HCT116 (cell line): Measurements from ENCODE around the gene DIP2C. TPM values are rescaled to one million over a fixed set of nuclear protein-coding genes. Genes with fewer than 3 reads are reported as not detected.

Experiments used
- ATAC-seq: fragments of 200-7000 bp; cut with Tn5 transposase; 2 replicates; pipeline ENCODE4 v1.9.1; 2020; ENCODE audit warnings: mild to moderate bottlenecking, moderate library complexity
- BruUV-seq: library from RNA; stranded (reverse); fragments of 400-500 nt; replicated peaks from 2 replicates; lab custom pipeline; 2021; lab: Mats Ljungman, UMichigan
- CTCF ChIA-PET: fragments of 300-600 bp; sonication (Branson Sonifier 250); formaldehyde crosslinking; loops from one replicate; lab custom pipeline; 2021; ENCODE audit warnings: antibody characterized with exemption; lab: Charles Lee
- POLR2A ChIA-PET: fragments of 300-600, 350-600 bp; sonication (Branson Sonifier 250); formaldehyde crosslinking; loops from one replicate; lab custom pipeline; 2021; ENCODE audit warnings: antibody characterized with exemption; lab: Charles Lee
- RAD21 ChIA-PET, 2 experiments: fragments of 300-600 bp; sonication (Branson Sonifier 250); formaldehyde crosslinking; loops; one replicate each; lab custom pipeline; 2023; ENCODE audit warnings: low total read pairs in 2 of 2; ENCODE audit not compliant: uncharacterized antibody in 2 of 2, unreplicated experiment in 2 of 2, low non-redundant PET in 1 of 2; lab: Charles Lee
- DNase-seq: peaks from one replicate; pipeline ENCODE4 v3.0.0-alpha.2; 2010; ENCODE audit warnings: low read depth, low spot score
- H2AFZ ChIP-seq: fragments of 200-600 bp; shearing (Covaris generic), sonication (generic); 2 replicates; pipeline ENCODE4 v1.6.1; 2017; ENCODE audit warnings: low read depth, mixed run types, mixed read lengths, antibody characterized with exemption, low read length; ENCODE audit not compliant: poor library complexity, severe bottlenecking
- H3K27ac ChIP-seq: 2 replicates; pipeline ENCODE4 v1.5.1; 2012; ENCODE audit warnings: low read depth, low read length
- H3K27me3 ChIP-seq: fragments of 200-600 bp; sonication (generic); 2 replicates; pipeline ENCODE4 v1.6.1; 2016; ENCODE audit warnings: mixed run types, low read length, mixed read lengths; ENCODE audit not compliant: insufficient read depth
- H3K36me3 ChIP-seq, 2 experiments: fragments of 200-500 bp in 1 of 2; fragments of 200-600 bp in 1 of 2; sonication (Bioruptor generic) in 1 of 2; sonication (generic) in 1 of 2; 2 replicates each; pipeline versions ENCODE4 v1.5.1 to v1.6.1; 2014 to 2016; ENCODE audit warnings: low read length in 2 of 2, inconsistent platforms in 1 of 2, mixed read lengths in 1 of 2, mixed run types in 1 of 2; ENCODE audit not compliant: insufficient read depth in 2 of 2, control insufficient read depth in 1 of 2
- H3K4me1 ChIP-seq, 2 experiments: fragments of 200-600 bp in 1 of 2; sonication (generic) in 1 of 2; 2 replicates each; pipeline versions ENCODE4 v1.5.1 to v1.6.1; 2012 to 2017; ENCODE audit warnings: low read length in 2 of 2, inconsistent platforms in 1 of 2, mild to moderate bottlenecking in 1 of 2, mixed read lengths in 1 of 2, mixed run types in 1 of 2, moderate library complexity in 1 of 2; ENCODE audit not compliant: insufficient read depth in 2 of 2, control insufficient read depth in 1 of 2
- H3K4me2 ChIP-seq: fragments of 200-600 bp; sonication (generic); 2 replicates; pipeline ENCODE4 v1.6.1; 2017; ENCODE audit warnings: mixed run types, low read length, mixed read lengths
- H3K4me3 ChIP-seq, 2 experiments: fragments of 200-600 bp in 1 of 2; sonication (generic) in 1 of 2; replicated peaks in 1 of 2; 2 replicates each; pipeline ENCODE4 v1.5.1; 2011 to 2016; ENCODE audit warnings: low read length in 2 of 2, control low read depth in 1 of 2, low read depth in 1 of 2, mild to moderate bottlenecking in 1 of 2, mixed read lengths in 1 of 2, mixed run types in 1 of 2
- H3K79me2 ChIP-seq: fragments of 200-600 bp; sonication (generic); 2 replicates; pipeline ENCODE4 v1.6.1; 2017; ENCODE audit warnings: mild to moderate bottlenecking, mixed run types, low read length, moderate library complexity, mixed read lengths; ENCODE audit not compliant: insufficient read depth
- H3K9ac ChIP-seq: fragments of 200-600 bp; sonication (generic); 2 replicates; pipeline ENCODE4 v1.6.1; 2016; ENCODE audit warnings: low read length, mixed read lengths
- H3K9me2 ChIP-seq: fragments of 200-600 bp; sonication (generic), shearing (Covaris generic); 2 replicates; pipeline ENCODE4 v1.6.1; 2017; ENCODE audit warnings: mixed run types, mild to moderate bottlenecking, moderate library complexity; ENCODE audit not compliant: insufficient read depth
- H3K9me3 ChIP-seq, 2 experiments: fragments of 200-500 bp in 1 of 2; fragments of 200-600 bp in 1 of 2; sonication (Bioruptor generic) in 1 of 2; sonication (generic) in 1 of 2; 2 replicates each; pipeline ENCODE4 v1.6.1; 2014 to 2017; ENCODE audit warnings: low read length in 2 of 2, mixed read lengths in 2 of 2, inconsistent platforms in 1 of 2, low read depth in 1 of 2, mild to moderate bottlenecking in 1 of 2, mixed run types in 1 of 2, moderate library complexity in 1 of 2; ENCODE audit not compliant: control insufficient read depth in 1 of 2, insufficient read depth in 1 of 2
- H4K20me1 ChIP-seq: fragments of 200-600 bp; sonication (generic), shearing (Covaris generic); 2 replicates; pipeline ENCODE4 v1.6.1; 2017; ENCODE audit warnings: mixed run types, mild to moderate bottlenecking, moderate library complexity; ENCODE audit not compliant: insufficient read depth
- CBX3 ChIP-seq: IDR thresholded peaks from 2 replicates; pipeline ENCODE4 v1.6.1; 2012; ENCODE audit warnings: low read depth
- CEBPB ChIP-seq: IDR thresholded peaks from 2 replicates; pipeline ENCODE4 v1.6.1; 2012; ENCODE audit warnings: low read depth
- EGR1 ChIP-seq: IDR thresholded peaks from 2 replicates; pipeline ENCODE4 v1.6.1; 2012; ENCODE audit warnings: low read depth
- ELF1 ChIP-seq: IDR thresholded peaks from 2 replicates; pipeline ENCODE4 v1.6.1; 2012; ENCODE audit warnings: low read depth, borderline replicate concordance
- EZH2 ChIP-seq: fragments of 200-600 bp; sonication (generic); IDR thresholded peaks from 2 replicates; pipeline ENCODE4 v1.6.1; 2017; ENCODE audit warnings: antibody characterized with exemption, mixed run types
- EZH2phosphoT487 ChIP-seq: fragments of 200-600 bp; IDR thresholded peaks from 2 replicates; pipeline ENCODE4 v1.6.1; 2018; ENCODE audit warnings: antibody characterized with exemption, borderline replicate concordance
- FOSL1 ChIP-seq: IDR thresholded peaks from 2 replicates; pipeline ENCODE4 v1.6.1; 2012; ENCODE audit warnings: low read depth
- POLR2AphosphoS5 ChIP-seq: IDR thresholded peaks from 2 replicates; pipeline ENCODE4 v1.6.1; 2011; ENCODE audit warnings: mild to moderate bottlenecking, low read depth, low read length, moderate library complexity
- RAD21 ChIP-seq: IDR thresholded peaks from 2 replicates; pipeline ENCODE4 v1.6.1; 2012; ENCODE audit warnings: low read depth, mild to moderate bottlenecking
- SIN3A ChIP-seq: IDR thresholded peaks from 2 replicates; pipeline ENCODE4 v1.6.1; 2012; ENCODE audit warnings: low read depth
- SP1 ChIP-seq: IDR thresholded peaks from 2 replicates; pipeline ENCODE4 v1.6.1; 2012; ENCODE audit warnings: low read depth
- ZFX ChIP-seq: fragments of 450-650 bp; IDR thresholded peaks from 2 replicates; pipeline ENCODE4 v1.6.1; 2017
- ZNF274 ChIP-seq: fragments of 200-500 bp; sonication (Bioruptor generic); IDR thresholded peaks from 2 replicates; pipeline ENCODE4 v1.6.1; 2014; ENCODE audit warnings: mild to moderate bottlenecking, low read depth, low read length, inconsistent platforms
- intact Hi-C: fragments of 100-400 bp; cut with micrococcal nuclease; formaldehyde crosslinking; loops from 2 replicates; pipeline ENCODE4 v1.10.0; 2022
- total RNA-seq: library from RNA; stranded (reverse); gene quantifications from one replicate; pipeline ENCODE4 v1.2.1, GENCODE V29; 2021; ENCODE audit not compliant: unreplicated experiment
- TF ChIP-seq, protein P1 (sequence below): IDR thresholded peaks from 2 replicates; pipeline ENCODE4 v1.6.1; 2012
- TF ChIP-seq, protein P2 (sequence below): IDR thresholded peaks from 2 replicates; pipeline ENCODE4 v1.6.1; 2012
- TF ChIP-seq, protein P3 (sequence below): IDR thresholded peaks from 2 replicates; pipeline ENCODE4 v1.6.1; 2012; ENCODE audit warnings: low read depth

DIP2C gene
- total RNA-seq, 1 experiment from 2014 or later = 15.4 TPM

DNA sequence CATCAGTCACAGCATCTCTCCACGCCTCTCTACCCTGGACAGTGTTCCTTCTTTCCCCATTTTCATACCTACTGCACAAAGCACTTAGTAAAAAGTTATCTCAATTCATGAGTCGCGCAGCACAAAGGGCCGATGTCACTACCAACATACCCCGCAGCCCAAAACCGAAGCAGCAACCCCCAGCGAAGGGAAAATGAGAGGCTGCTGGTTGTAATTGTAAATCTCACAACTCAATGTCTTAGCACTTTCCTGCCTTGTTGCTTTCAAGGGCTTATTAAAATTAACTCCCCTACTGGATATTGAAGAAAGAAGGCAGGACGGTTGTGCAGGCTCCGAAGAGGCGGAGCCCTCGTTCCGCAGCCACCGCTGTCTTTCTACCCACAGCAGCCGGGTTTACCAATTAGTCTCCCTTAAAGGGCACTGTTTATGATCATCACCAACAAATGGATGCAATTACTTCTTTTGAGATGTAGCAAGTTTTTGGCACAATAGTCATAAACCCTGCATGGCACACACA is 6.5 kb downstream of the DIP2C start:
- TF ChIP-seq ELF1 (no peak), SP1 (no peak), SIN3A (no peak), EZH2phosphoT487 (no peak), POLR2AphosphoS5 (no peak), ZFX (no peak), EZH2 (no peak), CEBPB (no peak), CBX3 (no peak), EGR1 (no peak), ZNF274 (no peak), FOSL1 (no peak), RAD21 (no peak)
- TF ChIP-seq, protein P1, sequence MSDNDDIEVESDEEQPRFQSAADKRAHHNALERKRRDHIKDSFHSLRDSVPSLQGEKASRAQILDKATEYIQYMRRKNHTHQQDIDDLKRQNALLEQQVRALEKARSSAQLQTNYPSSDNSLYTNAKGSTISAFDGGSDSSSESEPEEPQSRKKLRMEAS = no peak; the same call in 1 of the 2 replicates
- TF ChIP-seq, protein P2, sequence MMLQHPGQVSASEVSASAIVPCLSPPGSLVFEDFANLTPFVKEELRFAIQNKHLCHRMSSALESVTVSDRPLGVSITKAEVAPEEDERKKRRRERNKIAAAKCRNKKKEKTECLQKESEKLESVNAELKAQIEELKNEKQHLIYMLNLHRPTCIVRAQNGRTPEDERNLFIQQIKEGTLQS = no peak
- TF ChIP-seq, protein P3, sequence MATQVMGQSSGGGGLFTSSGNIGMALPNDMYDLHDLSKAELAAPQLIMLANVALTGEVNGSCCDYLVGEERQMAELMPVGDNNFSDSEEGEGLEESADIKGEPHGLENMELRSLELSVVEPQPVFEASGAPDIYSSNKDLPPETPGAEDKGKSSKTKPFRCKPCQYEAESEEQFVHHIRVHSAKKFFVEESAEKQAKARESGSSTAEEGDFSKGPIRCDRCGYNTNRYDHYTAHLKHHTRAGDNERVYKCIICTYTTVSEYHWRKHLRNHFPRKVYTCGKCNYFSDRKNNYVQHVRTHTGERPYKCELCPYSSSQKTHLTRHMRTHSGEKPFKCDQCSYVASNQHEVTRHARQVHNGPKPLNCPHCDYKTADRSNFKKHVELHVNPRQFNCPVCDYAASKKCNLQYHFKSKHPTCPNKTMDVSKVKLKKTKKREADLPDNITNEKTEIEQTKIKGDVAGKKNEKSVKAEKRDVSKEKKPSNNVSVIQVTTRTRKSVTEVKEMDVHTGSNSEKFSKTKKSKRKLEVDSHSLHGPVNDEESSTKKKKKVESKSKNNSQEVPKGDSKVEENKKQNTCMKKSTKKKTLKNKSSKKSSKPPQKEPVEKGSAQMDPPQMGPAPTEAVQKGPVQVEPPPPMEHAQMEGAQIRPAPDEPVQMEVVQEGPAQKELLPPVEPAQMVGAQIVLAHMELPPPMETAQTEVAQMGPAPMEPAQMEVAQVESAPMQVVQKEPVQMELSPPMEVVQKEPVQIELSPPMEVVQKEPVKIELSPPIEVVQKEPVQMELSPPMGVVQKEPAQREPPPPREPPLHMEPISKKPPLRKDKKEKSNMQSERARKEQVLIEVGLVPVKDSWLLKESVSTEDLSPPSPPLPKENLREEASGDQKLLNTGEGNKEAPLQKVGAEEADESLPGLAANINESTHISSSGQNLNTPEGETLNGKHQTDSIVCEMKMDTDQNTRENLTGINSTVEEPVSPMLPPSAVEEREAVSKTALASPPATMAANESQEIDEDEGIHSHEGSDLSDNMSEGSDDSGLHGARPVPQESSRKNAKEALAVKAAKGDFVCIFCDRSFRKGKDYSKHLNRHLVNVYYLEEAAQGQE = no peak
- Histone ChIP-seq H4K20me1 (no peaks in the 10 kb centered on the region), H3K36me3 (no peaks in the 10 kb centered on the region), H3K9me3 (no peaks in the 10 kb centered on the region), H3K27ac (peak overlapping the region; percentile 55), H3K4me1 (peaks cover 0 to 10% of the 10 kb centered on the region in 2 experiments; a peak in 3 of 4 replicates), H3K4me2 (peak overlapping the region; percentile 70), H3K9ac (peak overlapping the region; percentile 56), H2AFZ (no peak overlapping the region), H3K4me3 (peak overlapping the region; percentile 46 to 54), H3K9me2 (no peaks in the 10 kb centered on the region), H3K79me2 (peaks cover 42% of the 10 kb centered on the region), H3K27me3 (no peaks in the 10 kb centered on the region)
- BruUV-seq = no TSS peak
- ChIA-PET CTCF (no interaction called here), POLR2A (no interaction called here), RAD21 (no interaction called here)
- DNase-seq (no peak), ATAC-seq (peak; percentile 61)
- intact Hi-C loops = no loop called here
